OCI-M2 (cell line): ENCODE data around the gene LRRC66.

Experiments used
- DNase-seq: peaks from one replicate; lab custom pipeline; 2025; ENCODE audit not compliant: unreplicated experiment; lab: John Stamatoyannopoulos, UW

Gene LRRC66

GRCh38 chr4:52015366-52015765, 4.8 kb downstream of the LRRC66 start:
- DNase-seq: no peak

DNA sequence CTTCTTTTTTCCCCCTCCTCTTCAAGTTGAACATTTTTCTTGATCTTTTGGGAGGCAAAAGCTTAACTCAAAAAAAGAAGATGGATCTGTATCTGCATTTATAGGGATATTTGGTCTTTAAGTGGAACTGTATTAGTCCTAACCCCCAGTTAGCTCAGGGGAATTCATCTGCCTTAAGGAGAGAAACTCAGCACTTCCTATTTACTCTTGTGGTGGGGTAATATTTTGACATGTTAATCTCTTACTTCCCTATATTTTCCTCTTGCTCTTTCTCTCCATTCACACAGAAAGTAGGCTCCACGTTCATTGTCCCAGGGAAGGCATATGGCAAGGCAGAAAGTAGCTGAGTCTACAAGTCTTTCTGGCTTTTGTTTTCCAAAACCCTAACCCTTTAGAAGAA, 5.3 kb downstream of the LRRC66 start:
- no peak for DNase-seq

GRCh38 chr4:52012651-52013050, 7.5 kb downstream of the LRRC66 start:
- no peak for DNase-seq

- no peak for DNase-seq
Measured at GRCh38 chr4:52010986-52011385, 9.2 kb downstream of the LRRC66 start.

DNA sequence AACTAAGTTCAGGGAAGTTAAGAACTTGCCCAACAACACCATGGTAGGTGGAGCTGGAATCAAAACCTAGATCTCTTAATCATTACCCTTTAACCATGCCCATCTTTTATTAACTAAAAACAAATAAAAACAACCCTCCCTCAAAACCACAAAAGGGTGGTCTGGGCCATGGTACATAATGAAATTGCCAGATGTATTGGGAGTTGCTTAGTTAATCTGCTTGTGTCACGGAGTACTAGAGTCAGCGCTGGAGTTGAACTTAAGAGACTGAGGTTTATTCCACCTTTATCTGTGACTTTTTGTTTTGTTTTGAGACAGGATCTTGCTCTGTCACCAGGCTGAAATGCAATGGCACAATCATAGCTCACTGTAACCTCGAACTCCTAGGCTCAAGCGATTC, 13.3 kb downstream of the LRRC66 start:
- no peak for DNase-seq

DNA sequence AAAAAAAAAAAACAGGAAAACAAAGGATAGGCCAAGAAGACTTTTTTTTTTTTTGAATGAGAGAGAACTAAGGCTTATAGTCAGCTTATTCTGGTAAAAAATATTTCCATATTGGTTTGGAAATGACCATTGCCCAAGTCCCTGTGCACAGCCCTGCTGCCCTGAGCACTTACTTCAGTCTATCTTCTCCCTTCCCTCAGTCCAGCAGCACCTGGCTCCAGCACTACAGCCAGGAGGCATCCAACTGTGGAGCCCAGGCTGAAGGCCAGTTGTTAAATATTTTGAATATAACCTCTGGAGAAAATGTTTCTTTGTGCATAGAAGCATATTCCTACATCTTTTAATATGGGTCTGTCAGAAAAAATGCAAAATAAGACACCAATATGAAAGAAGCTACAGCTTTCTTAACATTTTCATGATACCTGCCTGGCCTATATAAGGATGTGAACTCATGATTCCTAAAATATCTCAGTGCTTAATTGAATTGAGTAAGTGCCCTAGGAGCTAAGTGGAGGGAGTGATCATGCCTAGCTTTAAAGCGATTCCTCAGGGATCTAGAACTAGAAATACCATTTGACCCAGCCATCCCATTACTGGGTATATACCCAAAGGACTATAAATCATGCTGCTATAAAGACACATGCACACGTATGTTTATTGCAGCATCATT, 14.4 kb downstream of the LRRC66 start:
- no peak for DNase-seq

DNA sequence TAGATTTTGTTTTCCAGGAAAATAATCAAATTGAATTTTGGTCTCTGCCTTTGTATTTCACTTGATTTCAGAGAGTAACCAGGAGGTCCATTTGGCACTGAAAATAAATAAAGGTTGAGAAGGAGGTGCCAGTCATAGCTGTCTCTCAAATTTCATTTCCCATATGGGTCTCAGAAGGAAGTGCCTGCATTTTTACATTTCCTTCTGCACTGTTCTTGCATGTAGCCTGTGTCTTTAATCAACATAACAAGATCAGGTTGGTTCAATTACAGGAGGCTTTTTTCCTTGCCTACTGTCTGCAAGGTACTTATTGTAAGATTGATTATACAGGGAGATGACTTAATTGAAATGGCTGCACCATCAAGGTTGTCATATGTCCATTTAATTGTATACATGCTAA, 15.7 kb downstream of the LRRC66 start:
- no peak for DNase-seq

- DNase-seq: no peak
Measured at GRCh38 chr4:52001616-52002015, 18.5 kb downstream of the LRRC66 start.

GRCh38 chr4:51999250-51999649, 20.9 kb downstream of the LRRC66 start:
- no peak for DNase-seq

- no peak for DNase-seq
Measured at GRCh38 chr4:51998837-51999236, 21.3 kb downstream of the LRRC66 start.

DNA sequence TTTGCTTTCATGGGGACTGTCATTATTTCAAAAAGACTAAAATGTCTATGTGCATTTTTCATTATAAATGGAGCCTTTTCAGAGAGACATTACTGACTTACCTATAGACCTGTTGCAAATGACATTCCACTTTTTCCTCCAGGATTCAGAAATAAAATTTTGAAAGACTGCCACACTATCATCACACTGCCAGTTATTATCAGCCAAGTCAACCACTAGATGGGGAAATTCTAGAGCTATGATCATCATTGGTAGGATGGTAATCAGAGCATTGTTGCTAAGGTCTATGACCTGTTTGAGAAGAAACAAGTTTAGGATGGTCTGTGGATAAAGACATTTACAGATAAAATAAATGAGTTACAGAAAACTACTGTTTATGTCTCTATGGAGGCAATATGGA, 22.5 kb downstream of the LRRC66 start:
- DNase-seq: no peak

GRCh38 chr4:51995647-51996220, 24.4 kb downstream of the LRRC66 start:
- no peak for DNase-seq

GRCh38 chr4:51965862-51966261, 54.3 kb downstream of the LRRC66 start:
- DNase-seq: no peak

DNA sequence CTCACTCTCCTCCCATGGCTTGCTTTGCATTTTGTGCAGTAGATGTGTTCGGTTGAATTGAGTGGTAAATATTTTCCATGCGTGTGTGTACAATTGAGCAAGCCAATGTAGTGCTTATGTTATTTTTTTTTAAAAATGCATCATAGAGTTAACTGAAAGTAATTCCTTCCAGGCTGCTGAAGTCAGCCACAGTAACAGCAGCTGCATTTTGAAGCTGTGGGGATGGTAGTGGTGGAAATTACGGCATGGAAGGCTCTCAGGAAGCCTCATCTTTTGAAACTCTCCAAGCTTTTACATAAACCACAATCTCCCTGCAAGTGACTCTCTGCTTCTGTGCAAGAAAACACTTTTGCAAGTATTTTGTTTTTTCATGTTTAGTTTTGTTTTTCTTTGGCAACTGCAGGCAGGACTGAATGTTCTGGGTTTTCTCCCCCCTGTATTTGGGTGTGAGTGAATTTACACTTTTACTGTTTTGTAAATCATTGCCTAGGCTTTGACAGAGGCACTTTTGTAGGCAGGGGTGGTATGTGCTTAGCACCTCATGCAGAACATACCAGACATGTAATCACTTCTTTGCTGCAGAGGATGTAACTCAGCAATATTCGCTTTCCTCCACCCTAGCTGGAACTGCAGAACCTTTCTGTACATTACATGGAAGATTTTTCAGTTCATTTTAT, 56.2 kb downstream of the LRRC66 start:
- DNase-seq: no peak

GRCh38 chr4:51960486-51960885, 59.7 kb downstream of the LRRC66 start:
- no peak for DNase-seq

DNA sequence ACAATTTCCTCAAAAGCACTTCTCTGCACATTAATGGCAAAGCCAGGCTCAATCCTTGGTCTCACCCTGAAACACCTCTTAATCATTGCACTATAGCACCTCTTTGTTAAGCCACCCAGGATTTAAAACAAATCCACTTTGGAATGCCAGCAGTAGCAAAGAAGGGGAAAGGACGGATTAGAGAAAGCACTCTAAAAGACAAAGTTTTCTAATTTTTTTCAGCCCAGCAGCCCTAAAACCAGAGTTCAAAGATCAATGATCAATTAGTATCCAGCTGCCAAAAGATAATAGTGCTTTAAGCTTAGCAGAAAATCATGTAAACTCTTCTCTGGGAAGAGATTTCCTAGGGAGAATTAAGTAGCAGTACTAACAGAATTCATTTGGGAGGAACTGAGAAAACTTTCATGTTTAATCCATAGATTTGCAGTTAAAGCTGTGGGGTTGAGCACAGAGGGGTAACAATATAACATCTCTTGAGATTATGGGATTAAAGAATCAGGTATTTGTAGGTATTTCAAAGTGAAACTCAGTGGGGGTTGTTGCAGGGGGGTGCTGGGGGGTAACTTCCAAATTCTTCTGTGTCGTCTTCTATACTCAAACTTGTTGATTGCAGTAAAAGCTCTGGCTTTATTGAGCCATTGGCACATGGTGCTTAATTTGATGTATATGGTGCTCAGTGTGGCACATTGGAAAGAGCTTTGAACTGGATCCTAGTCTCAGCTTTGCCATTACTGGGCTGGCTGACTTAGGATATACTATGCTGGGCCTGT, 61.8 kb downstream of the LRRC66 start:
- DNase-seq: no peak
